H1 (cell line): Measurements from ENCODE around the gene SCGB2B2. TPM values are rescaled to one million over a fixed set of nuclear protein-coding genes. Genes with fewer than 3 reads are reported as not detected.

Source experiments
- CTCF ChIA-PET: fragments of 300-600 bp; sonication (Branson Sonifier 250); formaldehyde crosslinking; loops from one replicate; lab custom pipeline; 2021; ENCODE audit not compliant: partially characterized antibody; lab: Charles Lee
- POLR2A ChIA-PET: fragments of 300-600 bp; sonication (Branson Sonifier 250); formaldehyde crosslinking; loops from one replicate; lab custom pipeline; 2021; ENCODE audit warnings: inconsistent platforms; ENCODE audit not compliant: partially characterized antibody; lab: Charles Lee
- DNase-seq, 2 experiments: peaks; one replicate each; pipeline versions ENCODE4 v3.0.0 to v3.0.0-alpha.2; 2010 to 2022; ENCODE audit warnings: low spot score in 2 of 2, low read depth in 1 of 2, mixed read lengths in 1 of 2
- FAIRE-seq: peaks from 2 replicates; lab custom pipeline; 2011; peaks lifted over from hg19 to GRCh38; lab: Jason Lieb, UNC
- H2AFZ ChIP-seq: 2 replicates; pipeline ENCODE4 v1.8.1; 2012; ENCODE audit warnings: low read length, inconsistent platforms
- H2AK5ac ChIP-seq: 2 replicates; pipeline ENCODE4 v1.6.1; 2013; ENCODE audit warnings: low read depth, low read length
- H2BK120ac ChIP-seq: replicated peaks from 2 replicates; pipeline ENCODE3; 2013; ENCODE audit warnings: low read depth, low read length, inconsistent platforms
- H2BK12ac ChIP-seq: 2 replicates; pipeline ENCODE4 v1.6.1; 2013; ENCODE audit warnings: low read depth, low read length
- H2BK15ac ChIP-seq: 2 replicates; pipeline ENCODE4 v1.6.1; 2013; ENCODE audit warnings: low read length
- H2BK20ac ChIP-seq: 2 replicates; pipeline ENCODE4 v1.6.1; 2013; ENCODE audit warnings: low read length
- H2BK5ac ChIP-seq: 2 replicates; pipeline ENCODE4 v1.6.1; 2013; ENCODE audit warnings: low read depth, low read length
- H3K14ac ChIP-seq: 2 replicates; pipeline ENCODE4 v1.6.1; 2013; ENCODE audit warnings: inconsistent platforms; ENCODE audit not compliant: insufficient read length
- H3K18ac ChIP-seq: 2 replicates; pipeline ENCODE4 v1.6.1; 2013; ENCODE audit warnings: low read length; ENCODE audit errors: extremely low read depth
- H3K23ac ChIP-seq: 2 replicates; pipeline ENCODE4 v1.6.1; 2013; ENCODE audit warnings: inconsistent platforms; ENCODE audit not compliant: insufficient read length
- H3K23me2 ChIP-seq: 2 replicates; pipeline ENCODE4 v1.6.1; 2013; ENCODE audit warnings: low read depth, low read length
- H3K27ac ChIP-seq: 2 replicates; pipeline ENCODE4 v1.6.1; 2011; ENCODE audit warnings: low read depth, low read length, inconsistent platforms
- H3K27me3 ChIP-seq, 4 experiments: replicated peaks in 1 of 4; 1 replicate in 1 of 4; 2 replicates in 3 of 4; pipeline versions ENCODE4 v1.6.1 to v1.8.1; 2011 to 2013; ENCODE audit warnings: low read length in 3 of 4, mild to moderate bottlenecking in 3 of 4, inconsistent platforms in 2 of 4, mixed read lengths in 2 of 4, moderate library complexity in 1 of 4; ENCODE audit not compliant: control insufficient read depth in 3 of 4, insufficient read depth in 3 of 4; ENCODE audit errors: extremely low read depth in 1 of 4
- H3K36me3 ChIP-seq, 4 experiments: 2 replicates each; pipeline versions ENCODE4 v1.6.1 to v1.8.1; 2011 to 2013; ENCODE audit warnings: mild to moderate bottlenecking in 4 of 4, low read length in 3 of 4, moderate library complexity in 2 of 4, control low read depth in 1 of 4, inconsistent platforms in 1 of 4; ENCODE audit not compliant: insufficient read depth in 4 of 4, control insufficient read depth in 2 of 4
- H3K4ac ChIP-seq: replicated peaks from 2 replicates; pipeline ENCODE3; 2013; ENCODE audit warnings: low read length, low read depth, mixed read lengths, inconsistent platforms; ENCODE audit not compliant: insufficient read length
- H3K4me1 ChIP-seq, 4 experiments: replicated peaks in 1 of 4; 1 replicate in 1 of 4; 2 replicates in 3 of 4; pipeline versions ENCODE4 v1.6.1 to v1.8.1; 2011 to 2013; ENCODE audit warnings: low read length in 3 of 4, inconsistent platforms in 2 of 4, mixed read lengths in 1 of 4; ENCODE audit not compliant: insufficient read depth in 4 of 4, control insufficient read depth in 3 of 4
- H3K4me2 ChIP-seq, 2 experiments: 2 replicates each; pipeline versions ENCODE4 v1.6.1 to v1.8.1; 2011 to 2013; ENCODE audit warnings: low read depth in 2 of 2, low read length in 2 of 2, control low read depth in 1 of 2, inconsistent platforms in 1 of 2, mild to moderate bottlenecking in 1 of 2; ENCODE audit not compliant: insufficient read depth in 1 of 2
- H3K4me3 ChIP-seq, 4 experiments: fragments of 200-600, 300-600 bp in 1 of 4; sonication (generic), shearing (Covaris generic), sonication (Bioruptor Twin) in 1 of 4; 2 replicates each; pipeline versions ENCODE4 v1.5.1 to v1.8.1; 2011 to 2016; ENCODE audit warnings: low read length in 4 of 4, low read depth in 3 of 4, control low read depth in 2 of 4, inconsistent platforms in 2 of 4, mild to moderate bottlenecking in 2 of 4, mixed read lengths in 1 of 4, moderate library complexity in 1 of 4; ENCODE audit not compliant: insufficient read depth in 2 of 4; ENCODE audit errors: extremely low read depth in 1 of 4
- H3K56ac ChIP-seq: replicated peaks from 2 replicates; pipeline ENCODE3; 2013; ENCODE audit warnings: low read depth, mild to moderate bottlenecking, mixed read lengths, low read length, inconsistent platforms; ENCODE audit not compliant: insufficient read length
- H3K79me1 ChIP-seq: 2 replicates; pipeline ENCODE4 v1.6.1; 2013; ENCODE audit warnings: low read depth, low read length, control low read depth
- H3K79me2 ChIP-seq, 2 experiments: 2 replicates each; pipeline versions ENCODE4 v1.6.1 to v1.8.1; 2012 to 2013; ENCODE audit warnings: low read length in 2 of 2, mild to moderate bottlenecking in 2 of 2, inconsistent platforms in 1 of 2; ENCODE audit not compliant: insufficient read depth in 2 of 2, control insufficient read depth in 1 of 2
- H3K9ac ChIP-seq, 4 experiments: replicated peaks in 1 of 4; 1 replicate in 1 of 4; 2 replicates in 3 of 4; pipeline versions ENCODE4 v1.6.1 to v1.8.1; 2011 to 2013; ENCODE audit warnings: low read depth in 3 of 4, low read length in 3 of 4, control low read depth in 2 of 4, mild to moderate bottlenecking in 2 of 4, moderate library complexity in 2 of 4, inconsistent platforms in 1 of 4; ENCODE audit errors: extremely low read depth in 1 of 4
- H3K9me3 ChIP-seq, 2 experiments: 2 replicates each; pipeline versions ENCODE4 v1.6.1 to v1.8.1; 2012 to 2013; ENCODE audit warnings: mild to moderate bottlenecking in 2 of 2, moderate library complexity in 2 of 2, control low read depth in 1 of 2, inconsistent platforms in 1 of 2, low read depth in 1 of 2, low read length in 1 of 2, mixed read lengths in 1 of 2; ENCODE audit not compliant: insufficient read depth in 2 of 2
- H4K20me1 ChIP-seq, 2 experiments: replicated peaks in 1 of 2; 2 replicates each; pipeline versions ENCODE3 to v1.8.1; 2011 to 2013; ENCODE audit warnings: inconsistent platforms in 2 of 2, low read length in 2 of 2, mild to moderate bottlenecking in 1 of 2; ENCODE audit not compliant: insufficient read depth in 2 of 2, control insufficient read depth in 1 of 2
- H4K5ac ChIP-seq: 2 replicates; pipeline ENCODE4 v1.6.1; 2013; ENCODE audit warnings: low read length, low read depth, mixed read lengths, inconsistent platforms; ENCODE audit not compliant: insufficient read length
- H4K8ac ChIP-seq: 2 replicates; pipeline ENCODE4 v1.8.0; 2013; ENCODE audit warnings: mild to moderate bottlenecking, moderate library complexity, low read length, inconsistent platforms; ENCODE audit not compliant: insufficient read depth; ENCODE audit errors: extremely low read depth
- H4K91ac ChIP-seq: replicated peaks from 2 replicates; pipeline ENCODE3; 2013; ENCODE audit warnings: low read length, mixed read lengths, inconsistent platforms; ENCODE audit not compliant: insufficient read length
- EGR1 ChIP-seq: IDR thresholded peaks from 2 replicates; pipeline ENCODE4 v1.6.1; 2011; ENCODE audit warnings: low read depth, low read length, borderline replicate concordance
- GABPA ChIP-seq: IDR thresholded peaks from 2 replicates; pipeline ENCODE4 v1.6.1; 2011; ENCODE audit warnings: mild to moderate bottlenecking, low read length, moderate library complexity, borderline replicate concordance; ENCODE audit not compliant: insufficient read depth
- KDM1A ChIP-seq: fragments of 200-600, 300-600 bp; sonication (generic); IDR thresholded peaks from 2 replicates; pipeline ENCODE4 v1.7.1; 2016; ENCODE audit warnings: mild to moderate bottlenecking, low read length, borderline replicate concordance
- NRF1 ChIP-seq: IDR thresholded peaks from 2 replicates; pipeline ENCODE4 v1.6.1; 2011; ENCODE audit warnings: mild to moderate bottlenecking, low read depth, low read length, improper control_type of control experiment
- RXRA ChIP-seq: IDR thresholded peaks from 2 replicates; pipeline ENCODE4 v1.6.1; 2011; ENCODE audit warnings: low read depth, mild to moderate bottlenecking, low read length, moderate library complexity; ENCODE audit not compliant: insufficient read depth
- SIRT6 ChIP-seq: IDR thresholded peaks from one replicate; pipeline ENCODE4 v1.7.1; 2012; ENCODE audit warnings: low read length, inconsistent platforms
- SIX5 ChIP-seq: IDR thresholded peaks from 2 replicates; pipeline ENCODE4 v1.6.1; 2011; ENCODE audit warnings: mild to moderate bottlenecking, low read depth, low read length
- SRF ChIP-seq: IDR thresholded peaks from 2 replicates; pipeline ENCODE4 v1.6.1; 2011; ENCODE audit warnings: mild to moderate bottlenecking, low read depth, low read length, moderate library complexity
- YY1 ChIP-seq: IDR thresholded peaks from 2 replicates; pipeline ENCODE4 v1.6.1; 2011; ENCODE audit warnings: low read depth, mild to moderate bottlenecking, low read length
- WGBS, 2 experiments: shearing (Covaris generic) in 1 of 2; methylation state at CpG; one replicate each; pipeline versions ENCODE4 v1.1.6 to v1.1.7; 2013 to 2015; ENCODE audit warnings: low lambda C conversion rate in 2 of 2, mixed read lengths in 2 of 2, inconsistent platforms in 1 of 2, low coverage in 1 of 2, missing lambda C conversion rate in 1 of 2; ENCODE audit not compliant: insufficient replicate concordance in 2 of 2, insufficient coverage in 1 of 2, insufficient read length in 1 of 2; ENCODE audit errors: extremely low coverage in 1 of 2, missing lambda C conversion rate in 1 of 2; 5-methylcytosine and 5-hydroxymethylcytosine counted together
- long read RNA-seq, 2 experiments: library from RNA in 1 of 2; library from capped mRNA in 1 of 2; stranded (forward); transcript quantifications; one replicate each; pipeline ENCODE4 v2.0.0, GENCODE V29; 2021; ENCODE audit warnings: inconsistent platforms in 1 of 2
- polyA minus RNA-seq, 3 experiments: library from RNA; depleted of rRNA, polyadenylated mRNA; stranded (reverse); fragments of >200 nt; gene quantifications; 1 replicate in 2 of 3; 2 replicates in 1 of 3; pipeline ENCODE4 v1.2.3, GENCODE V29; 2011
- polyA plus RNA-seq, 7 experiments: library from polyadenylated mRNA; depleted of rRNA in 3 of 7; stranded (reverse) in 5 of 7; unstranded in 2 of 7; fragments of >200 nt in 5 of 7; fragments of 200-250 nt in 2 of 7; gene quantifications; 1 replicate in 5 of 7; 2 replicates in 1 of 7; 4 replicates in 1 of 7; pipeline versions ENCODE4 v1.2.1 to v1.2.3, GENCODE V29; 2011 to 2013; ENCODE audit warnings: missing spikeins in 2 of 7, mixed read lengths in 2 of 7
- total RNA-seq: library from RNA; stranded (reverse); fragmentation: NEBNext Ultra II Directional; extraction: Animal tissue kit (Norgen Biotek cat#: 25700); gene quantifications from 2 replicates; pipeline ENCODE4 v1.2.1, GENCODE V29; 2021

Gene SCGB2B2
- total RNA-seq (not detected in 2 replicates), polyA plus RNA-seq (2011; rRNA removed) (0.09 and 0.19 TPM in 2 replicates), polyA minus RNA-seq (2011; rRNA and poly(A)+ RNA removed) (0.20 and 0.82 TPM in 2 replicates)
- 0.04 TPM for polyA plus RNA-seq (2011; cell fraction: cytosol; rRNA removed)
- polyA plus RNA-seq (2011; cell fraction: nucleus; rRNA removed): 0.63 TPM
- 0.32 TPM in 1 of 4 replicates, not detected in the others for polyA plus RNA-seq (2012, experiment 1 of 2)
- not detected for polyA plus RNA-seq (2012, experiment 2 of 2)
- 0.02 TPM for polyA plus RNA-seq (2013, experiment 1 of 2)
- not detected for polyA plus RNA-seq (2013, experiment 2 of 2)
- not detected for polyA minus RNA-seq (2011; cell fraction: cytosol; rRNA and poly(A)+ RNA removed)
- 0.40 TPM for polyA minus RNA-seq (2011; cell fraction: nucleus; rRNA and poly(A)+ RNA removed)
- long read RNA-seq, experiment 1: 0 reads
- long read RNA-seq, experiment 2: 0 reads

- ChIA-PET CTCF (interaction anchor here (0.6 to 1.9 kb wide), 4 partner anchors 38 to 1729 kb away, joined by 3 to 11 read pairs (median 4); no protein-coding TSS in a partner anchor), POLR2A (interaction anchor here (0.8 to 2.2 kb wide), 23 partner anchors 9 to 247 kb away, joined by 3 to 19 read pairs (median 4); partner anchors contain the start of gene WTIP)
- Histone ChIP-seq H3K14ac (no peak within 1 kb of the TSS), H4K91ac (peak within 1 kb of the TSS; percentile 99), H3K79me2 (peaks cover 0 to 7% of the 10 kb centered on the region in 2 experiments; a peak in 1 of 4 replicates), H2BK15ac (peak within 1 kb of the TSS; percentile 83), H3K36me3 (peaks cover 0 to 25% (median 11%) of the 10 kb centered on the region in 4 experiments; a peak in 6 of 8 replicates), H3K18ac (peak within 1 kb of the TSS; percentile 91), H3K9ac (peak within 1 kb of the TSS; percentile 80 to 90 (median 88)), H2BK12ac (peak within 1 kb of the TSS; percentile 72; the same call in 1 of the 2 replicates), H4K8ac (peak within 1 kb of the TSS; percentile 99), H2BK5ac (peak within 1 kb of the TSS; percentile 96), H4K5ac (peak within 1 kb of the TSS; percentile 94), H3K23me2 (no peaks in the 10 kb centered on the region), H3K79me1 (no peaks in the 10 kb centered on the region; the same call in 1 of the 2 replicates), H3K27ac (peak within 1 kb of the TSS; percentile 91), H3K23ac (no peak within 1 kb of the TSS), H2AK5ac (no peak within 1 kb of the TSS), H3K4me3 (peak within 1 kb of the TSS; percentile 71 to 90 (median 75)), H3K9me3 (no peaks in the 10 kb centered on the region; a peak in 1 of 4 replicates), H3K4me1 (peaks cover 0 to 3% (median 2%) of the 10 kb centered on the region in 4 experiments; a peak in 4 of 7 replicates), H3K4me2 (peak within 1 kb of the TSS; percentile 82 to 94), H3K27me3 (peaks cover 0 to 2% (median 0%) of the 10 kb centered on the region in 4 experiments; a peak in 3 of 7 replicates), H4K20me1 (no peaks in the 10 kb centered on the region), H3K56ac (peak within 1 kb of the TSS; percentile 90), H2BK20ac (no peak within 1 kb of the TSS), H2BK120ac (peak within 1 kb of the TSS; percentile 82), H2AFZ (peak within 1 kb of the TSS; percentile 90), H3K4ac (no peak within 1 kb of the TSS)
- 11% methylated on average over 25 of the region's 26 CpGs; no CpG with 5 or more reads in 1 of the 2 experiments for WGBS, 2 experiments
- FAIRE-seq: peak; percentile 7
- DNase-seq: no peak
- TF ChIP-seq GABPA (peak; percentile 93), SIRT6 (no peak), YY1 (peak; percentile 86), EGR1 (0 out of 2 replicates have a peak, but pooled peaks have one; percentile 32), NRF1 (no peak), SIX5 (peak; percentile 47), SRF (no peak), KDM1A (no peak), RXRA (no peak)
Measured at GRCh38 chr19:34676697-34677385, at the start of gene SCGB2B2. Gene SCGB2B2, minus strand, starts transcription at chr19:34677159. Its CDS starts 82,596 bp downstream, at chr19:34594563.
